IMR-90 (cell line): ENCODE results near the gene C1orf74. TPM values are rescaled to one million over a fixed set of nuclear protein-coding genes. Genes with fewer than 3 reads are reported as not detected.

Experiments
- ATAC-seq: fragments of 200-7000 bp; cut with Tn5 transposase; 2 replicates; pipeline ENCODE4 v1.9.1; 2020; ENCODE audit warnings: low read depth, mild to moderate bottlenecking, moderate library complexity
- BruUV-seq: library from RNA; stranded (reverse); fragments of 400-500 nt; replicated peaks from 2 replicates; lab custom pipeline; 2021; lab: Mats Ljungman, UMichigan
- CTCF ChIA-PET: fragments of 300-600 bp; formaldehyde crosslinking; extraction: SDS; loops from one replicate; lab custom pipeline; 2021; ENCODE audit warnings: antibody characterized with exemption; lab: Yijun Ruan, JAX
- POLR2A ChIA-PET: fragments of 300-600 bp; sonication (Branson Sonifier 250); formaldehyde crosslinking; loops from one replicate; lab custom pipeline; 2022; ENCODE audit warnings: antibody characterized with exemption; ENCODE audit not compliant: unreplicated experiment; lab: Charles Lee
- DNase-seq: peaks from one replicate; pipeline ENCODE4 v3.0.0; 2013
- H2AFZ ChIP-seq: replicated peaks from 2 replicates; pipeline ENCODE3; 2013; ENCODE audit warnings: low read length, mild to moderate bottlenecking; ENCODE audit not compliant: poor library complexity
- H2AK5ac ChIP-seq: 2 replicates; pipeline ENCODE4 v1.6.1; 2013; ENCODE audit warnings: low read depth, low read length, inconsistent platforms
- H2AK9ac ChIP-seq: replicated peaks from 2 replicates; pipeline ENCODE3; 2013; ENCODE audit warnings: mild to moderate bottlenecking, low read depth, low read length, moderate library complexity; ENCODE audit not compliant: poor library complexity
- H2BK120ac ChIP-seq: 2 replicates; pipeline ENCODE4 v1.6.1; 2013; ENCODE audit warnings: low read depth, low read length, inconsistent platforms
- H2BK15ac ChIP-seq: 3 replicates; pipeline ENCODE4 v1.6.1; 2013; ENCODE audit warnings: low read depth, low read length, inconsistent platforms
- H2BK20ac ChIP-seq: 2 replicates; pipeline ENCODE4 v1.6.1; 2013; ENCODE audit warnings: low read depth, mild to moderate bottlenecking, inconsistent platforms, low read length, moderate library complexity
- H2BK5ac ChIP-seq: 2 replicates; pipeline ENCODE4 v1.6.1; 2013; ENCODE audit warnings: mild to moderate bottlenecking, low read depth, low read length, inconsistent platforms; ENCODE audit not compliant: poor library complexity, severe bottlenecking
- H3K14ac ChIP-seq: replicated peaks from 2 replicates; pipeline ENCODE4 v1.6.1; 2013; ENCODE audit warnings: low read depth, low read length, inconsistent platforms
- H3K18ac ChIP-seq: 2 replicates; pipeline ENCODE4 v1.6.1; 2013; ENCODE audit warnings: low read depth, low read length, control low read depth
- H3K23ac ChIP-seq: 2 replicates; pipeline ENCODE4 v1.6.1; 2013; ENCODE audit warnings: low read depth, low read length, inconsistent platforms
- H3K27ac ChIP-seq: 2 replicates; pipeline ENCODE4 v1.5.1; 2013; ENCODE audit warnings: mild to moderate bottlenecking, control low read depth, low read length; ENCODE audit not compliant: insufficient read depth
- H3K27me3 ChIP-seq: 2 replicates; pipeline ENCODE4 v1.6.1; 2013; ENCODE audit warnings: low read length; ENCODE audit not compliant: control insufficient read depth, insufficient read depth
- H3K36me3 ChIP-seq: 2 replicates; pipeline ENCODE4 v1.6.1; 2013; ENCODE audit warnings: low read length, mixed read lengths; ENCODE audit not compliant: control insufficient read depth, insufficient read depth
- H3K4ac ChIP-seq: 2 replicates; pipeline ENCODE4 v1.6.1; 2013; ENCODE audit warnings: low read depth, low read length, inconsistent platforms
- H3K4me1 ChIP-seq: 2 replicates; pipeline ENCODE4 v1.6.1; 2013; ENCODE audit warnings: low read length, mixed read lengths; ENCODE audit not compliant: control insufficient read depth, insufficient read depth
- H3K4me2 ChIP-seq: 2 replicates; pipeline ENCODE4 v1.6.1; 2013; ENCODE audit warnings: low read depth, mild to moderate bottlenecking, control low read depth, low read length, moderate library complexity
- H3K4me3 ChIP-seq: 2 replicates; pipeline ENCODE4 v1.5.1; 2013; ENCODE audit warnings: low read depth, mild to moderate bottlenecking, control low read depth, low read length, moderate library complexity; ENCODE audit not compliant: insufficient read depth
- H3K56ac ChIP-seq: 2 replicates; pipeline ENCODE4 v1.6.1; 2013; ENCODE audit warnings: low read length, inconsistent platforms; ENCODE audit not compliant: insufficient read depth; ENCODE audit errors: extremely low read depth
- H3K79me1 ChIP-seq, 2 experiments: 2 replicates each; pipeline ENCODE4 v1.6.1; 2013; ENCODE audit warnings: low read length in 2 of 2, inconsistent platforms in 1 of 2, low read depth in 1 of 2
- H3K9ac ChIP-seq: 2 replicates; pipeline ENCODE4 v1.6.1; 2013; ENCODE audit warnings: low read depth, low read length, control low read depth
- H3K9me1 ChIP-seq: 2 replicates; pipeline ENCODE4 v1.6.1; 2013; ENCODE audit warnings: low read length, inconsistent platforms; ENCODE audit not compliant: insufficient read depth
- H3K9me3 ChIP-seq: 2 replicates; pipeline ENCODE4 v1.6.1; 2013; ENCODE audit warnings: low read length; ENCODE audit not compliant: control insufficient read depth, insufficient read depth
- H4K20me1 ChIP-seq: 2 replicates; pipeline ENCODE4 v1.6.1; 2013; ENCODE audit warnings: low read length, inconsistent platforms; ENCODE audit not compliant: insufficient read depth
- H4K5ac ChIP-seq: 2 replicates; pipeline ENCODE4 v1.6.1; 2013; ENCODE audit warnings: mild to moderate bottlenecking, low read depth, low read length, control low read depth
- H4K8ac ChIP-seq, 2 experiments: 2 replicates each; pipeline ENCODE4 v1.6.1; 2013; ENCODE audit warnings: low read depth in 2 of 2, low read length in 2 of 2, control low read depth in 1 of 2, inconsistent platforms in 1 of 2
- H4K91ac ChIP-seq: 2 replicates; pipeline ENCODE4 v1.6.1; 2013; ENCODE audit warnings: low read depth, low read length, inconsistent platforms; ENCODE audit not compliant: insufficient read depth
- BHLHE40 ChIP-seq: fragments of 150-350 bp; IDR thresholded peaks from 2 replicates; pipeline ENCODE4 v1.6.1; 2016; ENCODE audit warnings: mild to moderate bottlenecking, low read depth, low read length
- CEBPB ChIP-seq: IDR thresholded peaks from 2 replicates; pipeline ENCODE4 v1.6.1; 2012; ENCODE audit warnings: low read depth, low read length, improper control_type of control experiment
- CHD1 ChIP-seq: IDR thresholded peaks from 2 replicates; pipeline ENCODE4 v1.6.1; 2012; ENCODE audit warnings: low read depth, low read length, improper control_type of control experiment
- FOS ChIP-seq: fragments of 150-350 bp; IDR thresholded peaks from 2 replicates; pipeline ENCODE4 v1.6.1; 2016; ENCODE audit warnings: low read depth, low read length
- MAFK ChIP-seq: IDR thresholded peaks from 2 replicates; pipeline ENCODE4 v1.6.1; 2012; ENCODE audit warnings: low read depth, low read length, improper control_type of control experiment
- MAZ ChIP-seq: IDR thresholded peaks from 2 replicates; pipeline ENCODE4 v1.6.1; 2012; ENCODE audit warnings: low read depth, mild to moderate bottlenecking, low read length, improper control_type of control experiment, moderate library complexity, borderline replicate concordance
- MXI1 ChIP-seq: IDR thresholded peaks from 2 replicates; pipeline ENCODE4 v1.6.1; 2012; ENCODE audit warnings: low read depth, mild to moderate bottlenecking, low read length, moderate library complexity, borderline replicate concordance
- NFE2L2 ChIP-seq: fragments of 150-350 bp; IDR thresholded peaks from 2 replicates; pipeline ENCODE4 v1.6.1; 2016; ENCODE audit warnings: low read depth, mild to moderate bottlenecking, low read length
- POLR2A ChIP-seq: IDR thresholded peaks from 2 replicates; pipeline ENCODE4 v1.6.1; 2012; ENCODE audit warnings: mild to moderate bottlenecking, low read depth, low read length
- RAD21 ChIP-seq: IDR thresholded peaks from 2 replicates; pipeline ENCODE4 v1.6.1; 2012; ENCODE audit warnings: low read length, improper control_type of control experiment
- RCOR1 ChIP-seq: IDR thresholded peaks from 2 replicates; pipeline ENCODE4 v1.6.1; 2012; ENCODE audit warnings: mild to moderate bottlenecking, low read length, improper control_type of control experiment; ENCODE audit not compliant: insufficient replicate concordance
- RFX5 ChIP-seq: IDR thresholded peaks from 2 replicates; pipeline ENCODE4 v1.8.0; 2012; ENCODE audit warnings: low read depth, mild to moderate bottlenecking, low read length, moderate library complexity
- SMC3 ChIP-seq: fragments of 150-350 bp; IDR thresholded peaks from 2 replicates; pipeline ENCODE4 v1.6.1; 2016; ENCODE audit warnings: low read depth, mild to moderate bottlenecking, antibody characterized with exemption, low read length, moderate library complexity
- WGBS, 2 experiments: methylation state at CpG; one replicate each; pipeline versions ENCODE4 v1.1.5 to v1.1.7; 2013; ENCODE audit warnings: missing lambda C conversion rate in 2 of 2; ENCODE audit not compliant: insufficient read length in 1 of 2; ENCODE audit errors: extremely low coverage in 2 of 2; 5-methylcytosine and 5-hydroxymethylcytosine counted together
- dilution Hi-C: fragments of 300-500 bp; cut with HindIII; formaldehyde crosslinking; loops from one replicate; pipeline ENCODE4 v1.14.3; 2018; ENCODE audit warnings: low sequenced_read_pairs; ENCODE audit not compliant: unreplicated experiment
- in situ Hi-C: fragments of 300-500 bp; cut with MboI; formaldehyde crosslinking; loops from 3 replicates; pipeline ENCODE4 v1.14.3; 2019; ENCODE audit warnings: low sequenced_read_pairs, inconsistent platforms, mixed read lengths
- intact Hi-C: fragments of 100-400 bp; cut with micrococcal nuclease; formaldehyde crosslinking; loops from 2 replicates; pipeline ENCODE4 v1.10.0; 2022
- polyA plus RNA-seq, 3 experiments: library from polyadenylated mRNA; depleted of rRNA; stranded (reverse); fragments of >200 nt; gene quantifications; 2 replicates each; pipeline ENCODE4 v1.2.3, GENCODE V29; 2012; ENCODE audit warnings: low replicate concordance in 1 of 3
- total RNA-seq: library from RNA; depleted of rRNA; stranded (reverse); fragments of >200 nt; gene quantifications from 2 replicates; pipeline ENCODE4 v1.2.3, GENCODE V29; 2012
- TF ChIP-seq, protein P1 (sequence below): fragments of 150-350 bp; IDR thresholded peaks from 2 replicates; pipeline ENCODE4 v1.6.1; 2017; ENCODE audit warnings: mild to moderate bottlenecking, antibody characterized with exemption, low read length, low read depth
- TF ChIP-seq, protein P2 (sequence below): fragments of 150-350 bp; IDR thresholded peaks from 2 replicates; pipeline ENCODE4 v1.6.1; 2016; ENCODE audit warnings: low read depth, mild to moderate bottlenecking, low read length, moderate library complexity, borderline replicate concordance
- TF ChIP-seq, protein P3 (sequence below): conservative IDR thresholded peaks from 2 replicates; pipeline ENCODE4 v1.5.1; 2012; ENCODE audit warnings: mild to moderate bottlenecking, low read depth, low read length, improper control_type of control experiment

The C1orf74 gene
- total and polyA plus RNA-seq, 2 of the 4 experiments (the other 2 are of a cell fraction) = 1.1 to 4.3 TPM

DNA sequence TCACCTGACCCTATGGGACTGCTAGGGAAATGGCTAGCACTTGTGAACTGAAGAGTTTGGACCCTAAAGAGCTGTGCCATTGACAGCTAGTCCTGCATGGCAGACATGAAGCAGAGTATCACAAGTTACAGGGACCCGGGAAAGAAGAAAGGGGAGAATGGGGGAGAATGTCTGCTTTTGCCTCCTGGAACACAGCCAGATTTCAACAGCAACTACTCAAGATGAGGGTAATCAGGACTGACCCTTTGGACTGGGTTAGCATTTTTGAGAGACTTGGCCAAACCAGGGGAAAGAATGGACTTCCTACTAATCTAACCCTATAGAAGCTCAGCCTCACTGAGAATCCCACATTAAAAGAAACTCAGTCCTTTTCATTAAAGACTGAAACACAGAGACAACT, 34.7 kb upstream of the C1orf74 start:
- Histone ChIP-seq H3K18ac (no peak overlapping the region), H3K9me1 (peaks cover 3% of the 10 kb centered on the region), H3K4ac (no peak overlapping the region), H4K8ac (no peak overlapping the region), H2AK5ac (no peak overlapping the region), H2BK20ac (no peak overlapping the region), H2BK120ac (no peak overlapping the region), H3K56ac (no peak overlapping the region), H3K9ac (no peak overlapping the region), H4K5ac (no peak overlapping the region), H3K14ac (no peak overlapping the region), H3K4me2 (no peak overlapping the region), H2AFZ (no peak overlapping the region), H3K9me3 (no peaks in the 10 kb centered on the region), H3K4me1 (no peaks in the 10 kb centered on the region), H4K91ac (no peak overlapping the region), H2BK15ac (no peak overlapping the region), H3K27ac (no peak overlapping the region), H3K23ac (no peak overlapping the region), H3K79me1 (no peaks in the 10 kb centered on the region), H3K27me3 (no peaks in the 10 kb centered on the region), H4K20me1 (no peaks in the 10 kb centered on the region), H2BK5ac (no peak overlapping the region), H2AK9ac (no peak overlapping the region), H3K4me3 (no peak overlapping the region), H3K36me3 (no peaks in the 10 kb centered on the region)
- POLR2A ChIA-PET = no interaction called here
- TF ChIP-seq CHD1 (no peak), RCOR1 (no peak), NFE2L2 (no peak), FOS (no peak), MXI1 (no peak), CEBPB (no peak), RFX5 (no peak), MAZ (no peak), MAFK (no peak), SMC3 (no peak), BHLHE40 (no peak), POLR2A (no peak), RAD21 (no peak)
- TF ChIP-seq, protein P1, sequence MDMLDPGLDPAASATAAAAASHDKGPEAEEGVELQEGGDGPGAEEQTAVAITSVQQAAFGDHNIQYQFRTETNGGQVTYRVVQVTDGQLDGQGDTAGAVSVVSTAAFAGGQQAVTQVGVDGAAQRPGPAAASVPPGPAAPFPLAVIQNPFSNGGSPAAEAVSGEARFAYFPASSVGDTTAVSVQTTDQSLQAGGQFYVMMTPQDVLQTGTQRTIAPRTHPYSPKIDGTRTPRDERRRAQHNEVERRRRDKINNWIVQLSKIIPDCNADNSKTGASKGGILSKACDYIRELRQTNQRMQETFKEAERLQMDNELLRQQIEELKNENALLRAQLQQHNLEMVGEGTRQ = no peak
- TF ChIP-seq, protein P2, sequence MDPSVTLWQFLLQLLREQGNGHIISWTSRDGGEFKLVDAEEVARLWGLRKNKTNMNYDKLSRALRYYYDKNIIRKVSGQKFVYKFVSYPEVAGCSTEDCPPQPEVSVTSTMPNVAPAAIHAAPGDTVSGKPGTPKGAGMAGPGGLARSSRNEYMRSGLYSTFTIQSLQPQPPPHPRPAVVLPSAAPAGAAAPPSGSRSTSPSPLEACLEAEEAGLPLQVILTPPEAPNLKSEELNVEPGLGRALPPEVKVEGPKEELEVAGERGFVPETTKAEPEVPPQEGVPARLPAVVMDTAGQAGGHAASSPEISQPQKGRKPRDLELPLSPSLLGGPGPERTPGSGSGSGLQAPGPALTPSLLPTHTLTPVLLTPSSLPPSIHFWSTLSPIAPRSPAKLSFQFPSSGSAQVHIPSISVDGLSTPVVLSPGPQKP = no peak
- TF ChIP-seq, protein P3, sequence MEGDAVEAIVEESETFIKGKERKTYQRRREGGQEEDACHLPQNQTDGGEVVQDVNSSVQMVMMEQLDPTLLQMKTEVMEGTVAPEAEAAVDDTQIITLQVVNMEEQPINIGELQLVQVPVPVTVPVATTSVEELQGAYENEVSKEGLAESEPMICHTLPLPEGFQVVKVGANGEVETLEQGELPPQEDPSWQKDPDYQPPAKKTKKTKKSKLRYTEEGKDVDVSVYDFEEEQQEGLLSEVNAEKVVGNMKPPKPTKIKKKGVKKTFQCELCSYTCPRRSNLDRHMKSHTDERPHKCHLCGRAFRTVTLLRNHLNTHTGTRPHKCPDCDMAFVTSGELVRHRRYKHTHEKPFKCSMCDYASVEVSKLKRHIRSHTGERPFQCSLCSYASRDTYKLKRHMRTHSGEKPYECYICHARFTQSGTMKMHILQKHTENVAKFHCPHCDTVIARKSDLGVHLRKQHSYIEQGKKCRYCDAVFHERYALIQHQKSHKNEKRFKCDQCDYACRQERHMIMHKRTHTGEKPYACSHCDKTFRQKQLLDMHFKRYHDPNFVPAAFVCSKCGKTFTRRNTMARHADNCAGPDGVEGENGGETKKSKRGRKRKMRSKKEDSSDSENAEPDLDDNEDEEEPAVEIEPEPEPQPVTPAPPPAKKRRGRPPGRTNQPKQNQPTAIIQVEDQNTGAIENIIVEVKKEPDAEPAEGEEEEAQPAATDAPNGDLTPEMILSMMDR = no peak
- WGBS, 2 experiments = no CpG with 5 or more reads among the region's 1 CpG
- in situ Hi-C loops (no loop called here), dilution Hi-C loops (loop anchor here (25.0 kb wide), 1 partner anchor 168 kb away; no protein-coding TSS in a partner anchor), intact Hi-C loops (no loop called here)
- CTCF ChIA-PET = interaction anchor here (1.2 kb wide), 1 partner anchor 9 kb away, joined by 4 read pairs; the partner anchor contains the start of gene UTP25
- no peak for ATAC-seq
- DNase-seq = no peak
- BruUV-seq = no TSS peak
